ENCODE data around the gene DAPK2.
"Not testable (repeated sequence)": the region's sequence is repeated elsewhere in the genome, so short reads cannot be mapped to it uniquely, and the experiment has no call there.

DNA sequence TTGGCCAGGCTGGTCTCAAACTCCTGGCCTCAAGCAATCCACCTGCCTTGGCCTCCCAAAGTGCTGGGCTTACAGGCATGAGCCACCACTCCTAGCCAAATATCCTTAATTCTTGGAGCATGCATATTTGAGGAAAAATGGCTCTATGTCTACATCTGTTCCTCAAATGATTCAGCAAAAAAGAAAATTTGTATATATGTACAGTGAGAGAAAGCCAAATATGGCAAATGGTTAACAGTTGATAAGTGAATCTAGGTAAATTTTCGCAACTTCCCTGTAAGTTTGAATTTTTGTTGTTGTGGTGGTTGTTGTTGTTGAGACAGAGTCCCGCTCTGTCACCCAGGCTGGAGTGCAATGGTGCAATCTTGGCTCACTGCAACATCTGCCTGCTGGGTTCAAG lies 12.8 kb upstream of the DAPK2 start:
- TF ChIP-seq, protein P1, sequence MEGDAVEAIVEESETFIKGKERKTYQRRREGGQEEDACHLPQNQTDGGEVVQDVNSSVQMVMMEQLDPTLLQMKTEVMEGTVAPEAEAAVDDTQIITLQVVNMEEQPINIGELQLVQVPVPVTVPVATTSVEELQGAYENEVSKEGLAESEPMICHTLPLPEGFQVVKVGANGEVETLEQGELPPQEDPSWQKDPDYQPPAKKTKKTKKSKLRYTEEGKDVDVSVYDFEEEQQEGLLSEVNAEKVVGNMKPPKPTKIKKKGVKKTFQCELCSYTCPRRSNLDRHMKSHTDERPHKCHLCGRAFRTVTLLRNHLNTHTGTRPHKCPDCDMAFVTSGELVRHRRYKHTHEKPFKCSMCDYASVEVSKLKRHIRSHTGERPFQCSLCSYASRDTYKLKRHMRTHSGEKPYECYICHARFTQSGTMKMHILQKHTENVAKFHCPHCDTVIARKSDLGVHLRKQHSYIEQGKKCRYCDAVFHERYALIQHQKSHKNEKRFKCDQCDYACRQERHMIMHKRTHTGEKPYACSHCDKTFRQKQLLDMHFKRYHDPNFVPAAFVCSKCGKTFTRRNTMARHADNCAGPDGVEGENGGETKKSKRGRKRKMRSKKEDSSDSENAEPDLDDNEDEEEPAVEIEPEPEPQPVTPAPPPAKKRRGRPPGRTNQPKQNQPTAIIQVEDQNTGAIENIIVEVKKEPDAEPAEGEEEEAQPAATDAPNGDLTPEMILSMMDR (conservative IDR thresholded peaks at IDR 0.05 in 1 of 2, IDR thresholded peaks at IDR 0.05 in 1 of 2; ENCODE audit: low read depth in 1 of 2, low read length in 2 of 2) = not testable (repeated sequence)
- not testable (repeated sequence) for TF ChIP-seq EZH2 (IDR thresholded peaks at IDR 0.05; ENCODE audit: low read length, missing control alignments)

Measured in fibroblast of lung (primary cell).